SU-DHL-6 (cell line): ENCODE results near the gene INPP5B.

Source experiments
- H2AFZ ChIP-seq: fragments of 200-600 bp; sonication (generic); 2 replicates; pipeline ENCODE4 v1.6.1; 2014; ENCODE audit warnings: low read depth, mild to moderate bottlenecking, moderate library complexity, mixed read lengths, antibody characterized with exemption, low read length; ENCODE audit not compliant: severe bottlenecking
- H3F3A ChIP-seq: fragments of 200-600 bp; shearing (Covaris generic); 2 replicates; pipeline ENCODE4 v1.6.0; 2016; ENCODE audit warnings: antibody characterized with exemption, mild to moderate bottlenecking; ENCODE audit not compliant: insufficient read depth
- H3K27ac ChIP-seq: fragments of 200-600 bp; sonication (generic); 2 replicates; pipeline ENCODE4 v1.5.1; 2016; ENCODE audit warnings: low read depth, mild to moderate bottlenecking, low read length, moderate library complexity, mixed read lengths
- H3K27me3 ChIP-seq: fragments of 200-600 bp; sonication (generic), shearing (Covaris generic); 2 replicates; pipeline ENCODE4 v1.6.0; 2014; ENCODE audit warnings: mild to moderate bottlenecking, low read length
- H3K36me3 ChIP-seq: fragments of 200-600 bp; sonication (generic); 2 replicates; pipeline ENCODE4 v1.6.1; 2014; ENCODE audit warnings: mild to moderate bottlenecking, low read length, mixed read lengths
- H3K4me2 ChIP-seq: fragments of 300-600, 200-600 bp; shearing (Covaris generic), sonication (generic); 2 replicates; pipeline ENCODE4 v1.6.0; 2014; ENCODE audit warnings: low read length, low read depth, mild to moderate bottlenecking; ENCODE audit not compliant: poor library complexity, severe bottlenecking
- H3K4me3 ChIP-seq: fragments of 200-600 bp; sonication (generic); 2 replicates; pipeline ENCODE4 v1.5.1; 2014; ENCODE audit warnings: antibody characterized with exemption, low read length, mild to moderate bottlenecking, mixed read lengths; ENCODE audit not compliant: insufficient read depth, poor library complexity, severe bottlenecking
- H3K79me2 ChIP-seq: fragments of 200-600 bp; sonication (generic); 2 replicates; pipeline ENCODE4 v1.6.1; 2014; ENCODE audit warnings: mild to moderate bottlenecking, low read length, moderate library complexity; ENCODE audit not compliant: insufficient read depth
- H3K9ac ChIP-seq: fragments of 200-600 bp; sonication (generic); 2 replicates; pipeline ENCODE4 v1.7.0; 2014; ENCODE audit warnings: mild to moderate bottlenecking, low read length
- H3K9me2 ChIP-seq: fragments of 200-600 bp; sonication (generic); replicated peaks from 2 replicates; pipeline ENCODE4 v1.6.1; 2014; ENCODE audit warnings: low read length; ENCODE audit not compliant: insufficient read depth
- H3K9me3 ChIP-seq: fragments of 200-600 bp; sonication (generic); 2 replicates; pipeline ENCODE4 v1.6.1; 2014; ENCODE audit warnings: low read length, mixed read lengths; ENCODE audit not compliant: insufficient read depth
- H4K20me1 ChIP-seq: fragments of 200-600 bp; sonication (generic); 2 replicates; pipeline ENCODE4 v1.6.1; 2014; ENCODE audit warnings: low read depth, mild to moderate bottlenecking, antibody characterized with exemption, low read length, moderate library complexity, mixed read lengths
- CTCF ChIP-seq: fragments of 200-600 bp; sonication (generic); IDR thresholded peaks from one replicate; pipeline ENCODE4 v1.5.1; 2017; ENCODE audit warnings: antibody characterized with exemption, mild to moderate bottlenecking, low read length, moderate library complexity; ENCODE audit not compliant: insufficient read depth, poor library complexity, severe bottlenecking
- EZH2phosphoT487 ChIP-seq: fragments of 200-600 bp; sonication (generic), shearing (Covaris generic); conservative IDR thresholded peaks from 2 replicates; pipeline ENCODE4 v1.6.1; 2018; ENCODE audit warnings: mild to moderate bottlenecking, antibody characterized with exemption, low read length, moderate library complexity, mixed read lengths

INPP5B gene

GRCh38 chr1:37888022-37888700 lies 58.7 kb downstream of the INPP5B start:
- Histone ChIP-seq H3K9ac (no peak overlapping the region), H3K27ac (no peak overlapping the region)

GRCh38 chr1:37884145-37884544 lies 62.7 kb downstream of the INPP5B start:
- Histone ChIP-seq H3K4me2 (no peak overlapping the region), H3K27me3 (no peaks in the 10 kb centered on the region), H3K27ac (no peak overlapping the region), H3K9me2 (no peaks in the 10 kb centered on the region), H3K9ac (no peak overlapping the region), H3K79me2 (no peaks in the 10 kb centered on the region), H3K9me3 (no peaks in the 10 kb centered on the region), H3K4me3 (no peak overlapping the region), H2AFZ (no peak overlapping the region), H4K20me1 (no peaks in the 10 kb centered on the region), H3F3A (no peaks in the 10 kb centered on the region), H3K36me3 (peaks cover 45% of the 10 kb centered on the region)
- TF ChIP-seq EZH2phosphoT487 (no peak), CTCF (no peak)

More at GRCh38 chr1:37888022-37888700, 58.7 kb downstream of the INPP5B start:
- H3K4me2 ChIP-seq = no peak overlapping the region
- H4K20me1 ChIP-seq = no peaks in the 10 kb centered on the region
- H2AFZ ChIP-seq = no peak overlapping the region
- H3K9me2 ChIP-seq = no peaks in the 10 kb centered on the region
- peaks cover 40% of the 10 kb centered on the region for H3K36me3 ChIP-seq
- H3K79me2 ChIP-seq = peaks cover 11% of the 10 kb centered on the region
- no peaks in the 10 kb centered on the region for H3K27me3 ChIP-seq
- H3F3A ChIP-seq = peaks cover 17% of the 10 kb centered on the region
- no peak overlapping the region for H3K4me3 ChIP-seq
- TF ChIP-seq EZH2phosphoT487 = no peak
- no peak for TF ChIP-seq CTCF
- no peaks in the 10 kb centered on the region for H3K9me3 ChIP-seq

GRCh38 chr1:37883671-37884070 lies 63.2 kb downstream of the INPP5B start:
- peaks cover 41% of the 10 kb centered on the region for H3K36me3 ChIP-seq

More at GRCh38 chr1:37883671-37884070, 63.2 kb downstream of the INPP5B start:
- H3K27ac ChIP-seq = no peak overlapping the region
- H3K4me3 ChIP-seq = no peak overlapping the region
- H3K9me3 ChIP-seq = no peaks in the 10 kb centered on the region
- TF ChIP-seq CTCF (no peak), EZH2phosphoT487 (no peak)
- H3K79me2 ChIP-seq = no peaks in the 10 kb centered on the region
- no peaks in the 10 kb centered on the region for H3K9me2 ChIP-seq
- no peak overlapping the region for H3K9ac ChIP-seq
- H3F3A ChIP-seq = no peaks in the 10 kb centered on the region
- no peak overlapping the region for H2AFZ ChIP-seq
- no peaks in the 10 kb centered on the region for H4K20me1 ChIP-seq
- no peak overlapping the region for H3K4me2 ChIP-seq
- H3K27me3 ChIP-seq = no peaks in the 10 kb centered on the region
